ENCODE data around the gene BACH2. TPM values are rescaled to one million over a fixed set of nuclear protein-coding genes. Genes with fewer than 3 reads are reported as not detected.
A peak's percentile ranks its signal among the peaks of the same experiment; 100 is the strongest.

BACH2 gene
- total RNA-seq, 1 donor, result under 0.01 TPM

GRCh38 chr6:90303039-90303438 is 6.4 kb upstream of the BACH2 start:
- DNase-seq (ENCODE audit: low read depth), result no peak
- TF ChIP-seq CTCF (IDR thresholded peaks at IDR 0.05; ENCODE audit: insufficient read depth, low read depth, low read length), result no peak
- no peak overlapping the region for H3K4me3 ChIP-seq (ENCODE audit: low read depth, low read length)

- peak; percentile 20 for TF ChIP-seq CTCF (IDR thresholded peaks at IDR 0.05; ENCODE audit: insufficient read depth, low read depth, low read length)
- no peak for DNase-seq (ENCODE audit: low read depth)
- no peak overlapping the region for H3K4me3 ChIP-seq (ENCODE audit: low read depth, low read length)
Measured at GRCh38 chr6:90302320-90302719, 5.7 kb upstream of the BACH2 start.

- DNase-seq (ENCODE audit: low read depth), result no peak
- no peak for TF ChIP-seq CTCF (IDR thresholded peaks at IDR 0.05; ENCODE audit: insufficient read depth, low read depth, low read length)
- no peak overlapping the region for H3K4me3 ChIP-seq (ENCODE audit: low read depth, low read length)
Measured at GRCh38 chr6:90301816-90302215, 5.2 kb upstream of the BACH2 start.

GRCh38 chr6:90298459-90299053 is 1.9 kb upstream of the BACH2 start:
- H3K4me3 ChIP-seq (ENCODE audit: low read depth, low read length), result no peak overlapping the region
- no peak for TF ChIP-seq CTCF (IDR thresholded peaks at IDR 0.05; ENCODE audit: insufficient read depth, low read depth, low read length)
- DNase-seq (ENCODE audit: low read depth), result no peak

- DNase-seq (ENCODE audit: low read depth), result no peak
- H3K4me3 ChIP-seq (ENCODE audit: low read depth, low read length), result no peak overlapping the region
- TF ChIP-seq CTCF (IDR thresholded peaks at IDR 0.05; ENCODE audit: insufficient read depth, low read depth, low read length), result no peak
Measured at GRCh38 chr6:90297867-90298381, 1.3 kb upstream of the BACH2 start.

- TF ChIP-seq CTCF (IDR thresholded peaks at IDR 0.05; ENCODE audit: insufficient read depth, low read depth, low read length), result no peak
- H3K4me3 ChIP-seq (ENCODE audit: low read depth, low read length), result peak overlapping the region; percentile 60
- DNase-seq (ENCODE audit: low read depth), result no peak
Measured at GRCh38 chr6:90297115-90297866, 648 bp upstream of the BACH2 start.

All from fibroblast of villous mesenchyme (primary cell).